Left renal cortex interstitium (tissue), 4 donors: ENCODE measurements around the gene GNG8. TPM values are rescaled to one million over a fixed set of nuclear protein-coding genes. Genes with fewer than 3 reads are reported as not detected.

Experiments
- polyA plus RNA-seq, 4 donors: library from polyadenylated mRNA; unstranded; fragments of 120-200 nt; gene quantifications; one replicate each; pipeline ENCODE4 v1.2.1, GENCODE V29; 2013; ENCODE audit not compliant: insufficient read length in 4 of 4

The GNG8 gene
- polyA plus RNA-seq, 4 donors = 1.2 to 7.7 (median 4.1) TPM

Other genes with a start within 250 kb of the GNG8 start
- 10 to 100 TPM; 52.0 to 76.4 (median 60.9) TPM for gene CCDC8, start 222.6 kb downstream of the GNG8 start, polyA plus RNA-seq
- under 1 TPM; 0.58 to 0.74 (median 0.69) TPM for gene PNMA8C, start 207.3 kb downstream of the GNG8 start, polyA plus RNA-seq
- 10 to 100 TPM; 45.6 to 75.2 (median 50.6) TPM for gene PNMA8A, start 164.6 kb downstream of the GNG8 start, polyA plus RNA-seq
- gene PNMA8B, start 140.3 kb downstream of the GNG8 start, polyA plus RNA-seq = 1 to 10 TPM; 3.9 to 7.4 (median 5.0) TPM
- 100 to 1,000 TPM; 405 to 493 (median 431) TPM for gene CALM3, start 34.9 kb downstream of the GNG8 start, polyA plus RNA-seq
- 1 to 10 TPM; 2.1 to 3.1 (median 2.5) TPM for gene PTGIR, start 11.1 kb downstream of the GNG8 start, polyA plus RNA-seq
- 10 to 100 TPM; 24.0 to 33.8 (median 30.0) TPM for gene DACT3, start 25.0 kb upstream of the GNG8 start, polyA plus RNA-seq
- gene PRKD2, start 80.9 kb upstream of the GNG8 start, polyA plus RNA-seq = 10 to 100 TPM; 31.1 to 53.7 (median 41.1) TPM
- gene FKRP, start 109.9 kb upstream of the GNG8 start, polyA plus RNA-seq = 10 to 100 TPM; 15.7 to 29.3 (median 26.4) TPM
- gene STRN4, start 110.2 kb upstream of the GNG8 start, polyA plus RNA-seq = 100 to 1,000 TPM in 1 of 4 donors, 10 to 100 TPM in 3; 74.9 to 113 (median 91.5) TPM
- 10 to 100 TPM; 39.3 to 47.1 (median 43.0) TPM for gene SLC1A5, start 152.4 kb upstream of the GNG8 start, polyA plus RNA-seq
- 100 to 1,000 TPM in 2 of 4 donors, 10 to 100 TPM in 2; 83.5 to 112 (median 100) TPM for gene AP2S1, start 214.6 kb upstream of the GNG8 start, polyA plus RNA-seq
- 10 to 100 TPM; 46.3 to 55.2 (median 48.6) TPM for gene ARHGAP35, start 224.8 kb upstream of the GNG8 start, polyA plus RNA-seq